HG02798 (cell line): ENCODE results near the gene ANP32A.

Source experiments
- ATAC-seq: cut with Tn5 transposase; IDR thresholded peaks from one replicate; pipeline ENCODE4 v1.9.1; 2021; ENCODE audit warnings: mild to moderate bottlenecking; ENCODE audit not compliant: unreplicated experiment, poor library complexity

ANP32A gene

DNA sequence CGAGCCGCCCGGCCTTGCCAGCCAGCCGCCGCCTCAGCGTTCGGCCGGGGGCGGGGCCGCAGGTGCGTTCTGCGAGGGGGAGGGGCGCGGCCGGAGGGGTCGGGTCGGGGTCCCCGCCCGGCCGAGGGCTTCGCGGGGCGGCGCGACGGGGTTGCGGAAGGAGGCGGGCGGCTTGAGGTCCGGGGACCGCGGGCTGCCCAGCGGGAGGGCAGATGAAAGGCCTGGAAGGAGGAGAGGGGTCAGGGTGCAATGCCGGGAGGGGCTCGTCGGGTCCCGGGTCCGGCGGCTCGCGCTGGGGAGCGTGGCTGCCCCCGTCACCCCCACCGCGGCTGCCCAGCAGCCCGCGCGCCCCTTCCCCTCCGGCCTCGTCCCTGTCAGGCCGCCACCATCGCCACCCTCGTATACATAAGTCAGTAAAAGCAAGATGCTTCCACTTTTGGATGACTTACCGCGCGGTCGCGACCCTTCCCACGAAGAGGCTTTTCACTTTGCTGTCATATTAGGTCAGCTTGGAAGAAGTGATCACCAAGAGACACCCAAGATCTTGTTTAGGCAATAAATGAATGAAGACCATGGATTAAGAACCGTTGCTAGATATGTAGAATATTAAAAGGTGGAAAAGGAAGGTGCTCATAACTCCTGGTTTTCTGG lies 620 bp upstream of the ANP32A start:
- ATAC-seq: peak; percentile 20

DNA sequence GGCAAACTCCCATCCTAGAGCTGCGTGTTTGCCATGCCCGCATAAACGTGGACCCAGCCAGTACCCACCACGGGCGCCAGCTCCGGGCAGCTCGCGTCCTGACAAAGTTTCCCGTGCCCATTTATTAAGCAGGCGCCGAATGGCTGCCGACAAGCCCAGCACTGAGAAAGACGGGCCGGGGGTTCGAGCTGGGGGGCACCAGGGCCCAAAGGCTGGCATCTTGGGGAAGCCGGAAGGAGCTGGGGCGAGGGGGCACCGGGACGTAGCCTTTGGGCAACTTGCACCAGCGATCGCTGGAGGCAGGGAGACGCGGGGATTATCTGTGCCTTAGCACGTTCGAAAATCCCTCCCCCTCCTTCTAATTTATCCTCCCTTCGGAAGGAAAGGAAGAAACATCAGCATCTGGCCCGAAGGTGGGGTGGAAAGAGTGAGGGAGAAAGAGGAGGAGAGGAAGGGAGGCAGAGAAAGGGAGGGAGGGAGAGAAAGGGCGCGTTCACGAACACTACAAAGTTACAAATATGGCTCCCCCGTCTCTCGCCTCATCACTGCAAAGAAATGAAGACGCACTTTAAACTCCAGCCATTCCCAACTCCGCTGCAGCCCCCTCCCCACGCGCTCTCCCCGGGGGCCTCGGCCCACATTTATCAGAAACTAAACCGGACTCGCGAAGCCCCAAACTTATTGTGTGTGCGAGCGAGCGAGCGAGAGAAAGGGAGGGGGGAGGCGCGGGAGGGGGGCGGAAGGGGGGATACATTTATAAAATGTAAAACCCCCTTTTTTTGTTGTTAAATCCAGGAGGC lies 1.0 kb downstream of the ANP32A start:
- ATAC-seq: no peak

GRCh38 chr15:68818769-68819494 lies 1.8 kb downstream of the ANP32A start:
- ATAC-seq: no peak

DNA sequence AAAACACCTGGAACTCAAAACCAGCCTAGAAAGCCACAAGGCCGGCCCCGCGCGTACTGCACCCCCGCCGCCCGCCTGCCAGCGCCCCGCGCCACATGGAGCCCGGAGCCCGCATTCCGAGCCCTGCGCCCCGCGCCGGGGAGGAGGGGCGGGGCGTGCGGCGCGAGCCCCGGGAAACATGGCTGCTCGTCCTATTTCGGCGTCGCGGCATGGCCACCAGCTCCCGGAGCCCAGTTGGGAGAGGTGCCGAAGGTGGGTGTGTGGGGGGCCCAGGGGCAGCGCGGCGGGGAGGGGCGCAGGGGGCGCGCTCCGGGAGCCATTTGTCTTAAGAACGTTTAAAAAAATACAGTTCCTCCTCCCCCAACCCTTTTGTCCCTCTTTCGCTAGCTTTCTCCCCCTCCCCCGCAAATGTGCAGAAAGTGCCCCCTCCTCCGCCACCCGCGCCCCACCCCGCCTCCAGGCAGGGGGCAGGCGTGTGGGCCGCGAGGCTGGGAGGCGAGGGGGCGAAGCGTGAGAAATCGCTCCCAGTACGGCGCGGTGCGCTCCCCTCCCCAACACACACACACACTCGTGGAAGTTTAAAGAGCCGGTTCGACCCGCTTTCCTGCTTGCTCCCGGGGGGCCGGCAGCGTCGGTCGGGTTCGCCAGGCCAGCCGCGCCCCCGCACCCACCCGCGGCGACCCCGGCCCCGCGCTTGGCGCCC lies 2.5 kb downstream of the ANP32A start:
- ATAC-seq: peak; percentile 19

- peak; percentile 27 for ATAC-seq
Measured at GRCh38 chr15:68817304-68818065, 3.2 kb downstream of the ANP32A start.

- ATAC-seq: no peak
Measured at GRCh38 chr15:68816795-68817303, 3.8 kb downstream of the ANP32A start.

GRCh38 chr15:68816158-68816557 lies 4.5 kb downstream of the ANP32A start:
- ATAC-seq: no peak

DNA sequence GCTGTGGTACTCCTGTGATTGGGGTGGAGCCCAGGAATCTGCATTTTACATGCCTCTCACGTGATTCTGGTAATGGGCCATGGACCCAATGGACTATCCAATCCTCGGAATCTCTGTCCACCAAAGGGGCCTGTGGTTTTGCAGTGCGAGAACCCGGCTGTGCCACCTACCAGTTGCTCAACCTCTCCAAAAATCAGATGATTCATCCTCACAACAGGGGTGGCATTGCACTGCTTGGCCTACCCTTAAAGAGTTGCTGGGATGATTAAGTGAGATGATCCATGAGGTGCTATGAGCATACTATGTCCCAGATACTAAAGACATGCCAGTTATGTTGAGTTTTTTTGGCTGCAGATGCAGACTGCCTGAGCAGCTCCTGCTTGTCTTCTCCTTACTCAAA lies 5.1 kb downstream of the ANP32A start:
- no peak for ATAC-seq

DNA sequence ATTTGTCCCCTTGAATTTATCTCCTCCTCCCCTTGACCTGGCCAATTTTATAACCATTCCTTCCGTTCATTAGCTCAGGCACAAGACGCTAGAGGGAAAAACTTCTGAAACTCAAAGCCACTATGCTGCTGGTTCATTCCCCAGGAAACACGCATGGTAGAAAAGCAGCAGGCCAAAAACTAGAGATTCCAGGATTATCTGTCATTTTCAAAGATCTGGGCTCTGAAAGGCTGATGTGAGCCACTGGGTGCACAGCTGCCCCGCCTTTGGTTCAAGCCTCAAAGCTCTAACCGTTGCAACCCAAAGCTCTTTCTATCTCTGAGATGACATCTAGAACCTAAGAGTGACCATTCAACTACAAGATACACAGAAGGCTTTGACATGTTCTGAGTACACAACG lies 6.1 kb downstream of the ANP32A start:
- no peak for ATAC-seq

- no peak for ATAC-seq
Measured at GRCh38 chr15:68812597-68813431, 7.9 kb downstream of the ANP32A start.

DNA sequence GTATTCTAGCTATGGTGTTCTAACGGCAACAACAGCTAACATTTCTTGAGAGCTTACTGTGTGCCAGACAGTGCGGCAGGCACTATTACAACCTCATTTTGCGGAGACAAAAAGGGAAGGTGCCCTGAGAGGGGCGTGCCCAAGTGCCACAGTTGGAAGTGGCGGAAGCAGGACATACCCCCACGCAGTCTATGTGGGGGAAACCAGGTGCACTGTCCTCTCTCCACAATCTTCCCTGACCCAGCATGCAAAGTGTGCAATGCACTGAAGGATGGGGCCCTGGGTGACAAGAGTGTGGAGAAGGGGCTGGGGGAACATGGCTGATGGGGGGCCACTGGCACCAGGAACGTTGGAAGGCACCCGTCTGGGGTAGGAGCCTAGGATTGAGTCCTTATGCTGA lies 8.6 kb downstream of the ANP32A start:
- no peak for ATAC-seq

DNA sequence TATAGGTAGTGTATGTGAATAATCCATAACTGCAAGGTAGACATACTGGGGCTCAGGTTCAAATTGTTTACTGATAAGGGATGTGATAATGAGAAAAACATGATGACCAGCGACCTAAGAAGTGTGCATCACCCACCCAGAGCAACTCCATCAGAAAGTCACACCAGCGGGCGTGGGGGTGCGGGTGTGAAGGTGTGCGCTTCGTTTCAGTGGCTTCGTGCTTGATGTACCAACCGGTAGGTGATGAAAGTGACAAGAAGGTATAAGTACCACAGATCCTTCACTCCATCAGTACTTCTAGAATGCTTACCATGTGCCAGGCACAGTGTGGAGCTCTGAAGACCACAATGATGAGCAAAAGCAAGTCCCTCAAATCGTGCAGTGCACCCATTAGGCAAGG lies 11.2 kb downstream of the ANP32A start:
- ATAC-seq: no peak

DNA sequence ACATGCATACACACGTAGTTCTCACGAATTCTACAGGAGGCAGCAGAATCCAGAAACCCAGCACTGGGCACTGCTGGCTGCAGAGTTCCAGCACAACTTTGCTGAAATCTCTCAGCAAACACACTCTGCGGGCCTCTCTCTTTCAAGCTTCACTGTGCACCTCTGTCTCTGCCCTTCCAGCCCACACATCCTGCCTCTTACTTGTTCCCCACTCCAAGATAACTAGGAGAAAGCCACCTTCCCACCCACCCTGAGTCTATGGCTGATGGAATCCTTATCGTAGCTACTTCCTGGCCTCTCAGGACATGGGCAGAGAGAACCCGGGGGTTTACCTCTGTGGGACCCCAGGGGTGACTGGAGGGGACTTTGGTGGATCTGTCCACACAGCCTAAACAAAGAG lies 11.9 kb downstream of the ANP32A start:
- ATAC-seq: no peak

- ATAC-seq: no peak
Measured at GRCh38 chr15:68808091-68808490, 12.6 kb downstream of the ANP32A start.

- no peak for ATAC-seq
Measured at GRCh38 chr15:68807249-68807648, 13.4 kb downstream of the ANP32A start.

- ATAC-seq: no peak
Measured at GRCh38 chr15:68806220-68807060, 14.3 kb downstream of the ANP32A start.

DNA sequence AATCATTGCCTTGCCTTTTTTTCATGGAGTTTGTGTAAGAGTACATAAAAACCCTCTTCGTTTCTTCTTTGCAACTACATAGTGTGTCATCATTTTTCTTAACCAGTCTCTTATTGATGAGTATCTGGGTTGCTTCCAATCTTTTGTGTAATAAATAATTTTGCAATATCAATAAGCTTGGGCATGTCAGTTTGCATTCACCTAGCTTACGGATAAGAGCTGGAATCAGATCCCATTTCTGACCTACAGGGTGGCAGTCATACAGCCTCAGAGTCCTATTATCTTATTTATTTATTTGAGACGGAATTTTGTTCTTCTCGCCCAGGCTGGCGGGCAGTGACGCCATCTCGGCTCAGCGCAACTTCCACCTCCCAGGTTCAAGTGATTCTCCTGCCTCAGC lies 18.3 kb downstream of the ANP32A start:
- ATAC-seq: no peak

GRCh38 chr15:68801572-68802148 lies 19.0 kb downstream of the ANP32A start:
- ATAC-seq: no peak
